ENCODE results near the gene EFHC1. TPM values are rescaled to one million over a fixed set of nuclear protein-coding genes. Genes with fewer than 3 reads are reported as not detected.

EFHC1 gene
- total and polyA plus RNA-seq, 2 donors from 2014 or later, result 25.4 to 33.9 TPM

DNA sequence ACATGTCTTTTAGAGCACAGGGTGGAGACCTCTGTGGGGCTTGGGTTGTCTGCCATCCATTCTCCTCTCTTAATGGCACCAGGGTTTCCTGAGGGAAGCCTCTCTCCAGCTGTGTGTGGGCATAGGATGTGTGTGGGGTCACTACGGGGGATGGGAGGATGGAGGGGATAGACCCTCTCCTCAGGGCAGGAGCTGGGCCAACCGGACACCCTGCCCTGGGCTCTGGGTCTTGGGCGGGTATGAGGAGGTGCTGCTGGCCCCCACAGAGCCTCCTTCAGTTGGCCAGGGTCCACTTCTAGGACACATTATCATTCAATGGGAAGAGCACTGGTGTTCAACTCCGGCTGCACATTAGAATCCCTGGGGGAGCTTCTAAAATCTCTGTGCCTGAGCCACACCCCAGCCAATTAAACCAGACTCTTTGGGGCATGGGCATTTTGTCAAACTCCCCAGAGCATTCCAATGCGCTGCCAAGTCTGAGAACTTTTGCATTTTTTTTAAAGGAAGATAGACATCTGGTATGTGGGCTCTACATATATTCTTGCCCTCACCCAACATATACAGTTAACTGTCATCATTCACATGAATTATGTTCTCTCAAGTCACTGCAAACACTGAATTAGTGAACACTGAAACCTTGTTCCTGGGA lies 118.2 kb downstream of the EFHC1 start:
- Histone ChIP-seq H3K9me3 (ENCODE audit: control insufficient read depth in 2 of 3, insufficient read depth in 1 of 3, low read length in 3 of 3) (no peaks in the 10 kb centered on the region), H3K4me3 (ENCODE audit: low read length in 3 of 3) (no peak overlapping the region), H3K27ac (ENCODE audit: low read depth in 2 of 2, low read length in 2 of 2) (no peak overlapping the region), H3K36me3 (ENCODE audit: control insufficient read depth in 2 of 3, insufficient read depth in 3 of 3, low read length in 3 of 3) (peaks cover 0 to 4% (median 2%) of the 10 kb centered on the region in 3 donors), H3K9ac (ENCODE audit: low read length in 3 of 3) (no peak overlapping the region), H3K27me3 (ENCODE audit: control insufficient read depth, insufficient read depth, low read length) (no peaks in the 10 kb centered on the region), H3K4me1 (ENCODE audit: control insufficient read depth in 2 of 3, insufficient read depth in 2 of 3, low read depth in 1 of 3, low read length in 3 of 3) (peaks cover 0 to 5% (median 0%) of the 10 kb centered on the region in 3 donors)
- intact Hi-C loops (cut with DNase I), result no loop called here
- FAIRE-seq, result no peak
- no peak for DNase-seq
- TF ChIP-seq, protein P1, sequence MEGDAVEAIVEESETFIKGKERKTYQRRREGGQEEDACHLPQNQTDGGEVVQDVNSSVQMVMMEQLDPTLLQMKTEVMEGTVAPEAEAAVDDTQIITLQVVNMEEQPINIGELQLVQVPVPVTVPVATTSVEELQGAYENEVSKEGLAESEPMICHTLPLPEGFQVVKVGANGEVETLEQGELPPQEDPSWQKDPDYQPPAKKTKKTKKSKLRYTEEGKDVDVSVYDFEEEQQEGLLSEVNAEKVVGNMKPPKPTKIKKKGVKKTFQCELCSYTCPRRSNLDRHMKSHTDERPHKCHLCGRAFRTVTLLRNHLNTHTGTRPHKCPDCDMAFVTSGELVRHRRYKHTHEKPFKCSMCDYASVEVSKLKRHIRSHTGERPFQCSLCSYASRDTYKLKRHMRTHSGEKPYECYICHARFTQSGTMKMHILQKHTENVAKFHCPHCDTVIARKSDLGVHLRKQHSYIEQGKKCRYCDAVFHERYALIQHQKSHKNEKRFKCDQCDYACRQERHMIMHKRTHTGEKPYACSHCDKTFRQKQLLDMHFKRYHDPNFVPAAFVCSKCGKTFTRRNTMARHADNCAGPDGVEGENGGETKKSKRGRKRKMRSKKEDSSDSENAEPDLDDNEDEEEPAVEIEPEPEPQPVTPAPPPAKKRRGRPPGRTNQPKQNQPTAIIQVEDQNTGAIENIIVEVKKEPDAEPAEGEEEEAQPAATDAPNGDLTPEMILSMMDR (IDR thresholded peaks at IDR 0.05; ENCODE audit: borderline replicate concordance, extremely low read depth, insufficient read depth), result no peak

DNA sequence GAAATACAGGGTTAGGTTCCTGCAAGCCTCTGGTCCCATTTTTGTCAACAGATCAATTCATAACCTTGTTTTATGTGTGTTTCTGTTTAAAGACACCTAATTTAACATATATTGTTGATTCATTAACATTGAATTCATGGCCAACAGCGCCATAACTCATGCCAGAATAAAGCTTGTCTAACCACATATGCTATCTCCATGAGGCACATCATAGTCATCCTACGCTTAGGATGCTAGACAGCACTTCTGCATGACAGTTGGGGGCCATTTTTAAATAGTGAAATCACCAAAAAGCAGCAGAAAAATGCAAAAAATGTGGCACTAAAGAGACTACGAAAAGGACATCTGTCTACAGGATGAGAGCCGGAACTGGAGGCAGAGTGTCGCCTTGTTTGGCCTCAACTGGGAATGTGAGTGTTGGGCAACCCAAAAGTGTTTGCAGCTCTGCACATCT lies 118.8 kb downstream of the EFHC1 start:
- no peak overlapping the region for H3K4me3 ChIP-seq (ENCODE audit: low read length in 3 of 3)
- H3K27ac ChIP-seq (ENCODE audit: low read depth in 2 of 2, low read length in 2 of 2), result no peak overlapping the region
- H3K9ac ChIP-seq (ENCODE audit: low read length in 3 of 3), result no peak overlapping the region
- peaks cover 0 to 4% (median 2%) of the 10 kb centered on the region in 3 donors for H3K36me3 ChIP-seq (ENCODE audit: control insufficient read depth in 2 of 3, insufficient read depth in 3 of 3, low read length in 3 of 3)
- no peaks in the 10 kb centered on the region for H3K9me3 ChIP-seq (ENCODE audit: control insufficient read depth in 2 of 3, insufficient read depth in 1 of 3, low read length in 3 of 3)
- intact Hi-C loops (cut with DNase I), result no loop called here
- H3K4me1 ChIP-seq (ENCODE audit: control insufficient read depth in 2 of 3, insufficient read depth in 2 of 3, low read depth in 1 of 3, low read length in 3 of 3), result peaks cover 0 to 5% (median 0%) of the 10 kb centered on the region in 3 donors
- FAIRE-seq, result no peak
- DNase-seq, result no peak
- no peaks in the 10 kb centered on the region for H3K27me3 ChIP-seq (ENCODE audit: control insufficient read depth, insufficient read depth, low read length)
- TF ChIP-seq, protein P1 (IDR thresholded peaks at IDR 0.05; ENCODE audit: borderline replicate concordance, extremely low read depth, insufficient read depth), result no peak

DNA sequence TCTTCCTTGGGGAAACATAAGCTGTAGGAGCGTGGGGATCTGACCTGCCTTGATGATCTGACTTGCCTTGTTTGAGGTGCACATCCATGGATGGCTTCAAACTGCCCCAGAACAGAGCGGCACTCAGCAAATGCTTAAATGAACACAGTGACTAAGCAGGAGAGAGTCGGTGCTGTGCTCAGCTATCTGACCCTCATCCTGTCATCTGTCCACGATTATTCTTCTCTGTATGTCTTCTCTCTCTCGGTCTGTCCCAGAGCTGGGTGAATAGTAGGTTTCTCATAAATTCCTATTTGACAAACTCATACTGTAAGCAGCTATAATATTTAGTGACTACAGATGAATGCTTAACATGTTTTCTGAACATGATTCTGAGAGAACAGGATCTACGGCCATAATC lies 119.5 kb downstream of the EFHC1 start:
- no peak for DNase-seq
- H3K9ac ChIP-seq (ENCODE audit: low read length in 3 of 3), result no peak overlapping the region
- no peaks in the 10 kb centered on the region for H3K27me3 ChIP-seq (ENCODE audit: control insufficient read depth, insufficient read depth, low read length)
- H3K9me3 ChIP-seq (ENCODE audit: control insufficient read depth in 2 of 3, insufficient read depth in 1 of 3, low read length in 3 of 3), result no peaks in the 10 kb centered on the region
- FAIRE-seq, result no peak
- no peak overlapping the region for H3K27ac ChIP-seq (ENCODE audit: low read depth in 2 of 2, low read length in 2 of 2)
- H3K36me3 ChIP-seq (ENCODE audit: control insufficient read depth in 2 of 3, insufficient read depth in 3 of 3, low read length in 3 of 3), result peaks cover 0 to 4% (median 2%) of the 10 kb centered on the region in 3 donors
- H3K4me1 ChIP-seq (ENCODE audit: control insufficient read depth in 2 of 3, insufficient read depth in 2 of 3, low read depth in 1 of 3, low read length in 3 of 3), result peaks cover 0 to 5% (median 0%) of the 10 kb centered on the region in 3 donors
- intact Hi-C loops (cut with DNase I), result no loop called here
- no peak overlapping the region for H3K4me3 ChIP-seq (ENCODE audit: low read length in 3 of 3)
- TF ChIP-seq, protein P1 (IDR thresholded peaks at IDR 0.05; ENCODE audit: borderline replicate concordance, extremely low read depth, insufficient read depth), result no peak

Measured in kidney (tissue), 14 donors.